GM12878 (cell line): ENCODE results near the gene HOXC13. TPM values are rescaled to one million over a fixed set of nuclear protein-coding genes. Genes with fewer than 3 reads are reported as not detected.

Experiments
- microRNA counts: library from miRNA; unstranded; fragments of <30 nt; microRNA quantifications from one replicate; lab custom pipeline; 2016
- microRNA-seq: library from miRNA; unstranded; fragments of <30 nt; microRNA quantifications from one replicate; pipeline ENCODE4, GENCODE V29; 2018
- polyA plus RNA-seq, 11 experiments: library from polyadenylated mRNA; depleted of rRNA in 4 of 11; unstranded in 6 of 11; stranded (reverse) in 5 of 11; fragments of >200 nt; fragmentation: Nextera tagmentation in 4 of 11; fragmentation: Illumina TruSeq in 1 of 11; extraction: Ambion mirVana in 4 of 11; extraction: Trizol in 1 of 11; gene quantifications; 1 replicate in 1 of 11; 2 replicates in 10 of 11; pipeline versions ENCODE4 v1.2.1 to v1.2.3, GENCODE V29; 2011 to 2016; ENCODE audit warnings: inconsistent platforms in 2 of 11, missing spikeins in 2 of 11, low read depth in 1 of 11
- small RNA-seq: library from RNA; depleted of rRNA; stranded (forward); fragments of <200 nt; gene quantifications from one replicate; pipeline ENCODE3, GENCODE V24; 2014
- total RNA-seq, 4 experiments: library from RNA; depleted of rRNA in 3 of 4; stranded (reverse); fragments of >200 nt in 3 of 4; fragmentation: Illumina TruSeq in 1 of 4; extraction: Trizol in 1 of 4; gene quantifications; 2 replicates each; pipeline versions ENCODE4 v1.2.1 to v1.2.3, GENCODE V29; 2013 to 2021

HOXC13 gene
- total and polyA plus RNA-seq, 10 of the 15 experiments (the other 5 are each of a cell fraction or from before 2014, with no cell fraction given), result not detected

MicroRNAs encoded within 50 kb of the gene (microRNA counts, 767-probe panel; counts per million panel counts)
- 55.3 counts per million for microRNA hsa-miR-196a-5p (lab: Ali Mortazavi, UCI)

Small RNA genes within 50 kb of the gene (microRNA-seq; reads per million reads assigned to microRNA genes)
- gene MIR196A2, result 85.6 reads per million, percentile 73 among the genes with 10 or more reads in this experiment

Small RNA genes within 50 kb of the gene (small RNA-seq; reads per million reads assigned to genes)
- not detected for gene AC012531.3
- not detected for gene AC012531.4
- 0.20 reads per million for gene MIR196A2
- gene RF01905, result not detected
- not detected for gene RF01906

Other genes starting within 250 kb of the HOXC13 start
Only the 7 nearest of the 11 such genes appear.
- not detected in 2 replicates for gene HOXC12, start 16.1 kb downstream of the HOXC13 start, total RNA-seq (2014; rRNA removed)
- not detected in 2 replicates for gene HOXC12, start 16.1 kb downstream of the HOXC13 start, total RNA-seq (2014; rRNA removed; fragmentation: Illumina TruSeq; extraction: Trizol)
- gene HOXC12, start 16.1 kb downstream of the HOXC13 start, total RNA-seq (2021), result not detected in 2 replicates
- gene HOXC12, start 16.1 kb downstream of the HOXC13 start, polyA plus RNA-seq (2011; rRNA removed), result not detected in 2 replicates
- not detected in 2 replicates for gene HOXC12, start 16.1 kb downstream of the HOXC13 start, polyA plus RNA-seq (2014; fragmentation: Illumina TruSeq; extraction: Trizol)
- not detected for gene HOXC12, start 16.1 kb downstream of the HOXC13 start, polyA plus RNA-seq (2014; fragmentation: Nextera tagmentation; extraction: Ambion mirVana)
- not detected in 2 replicates for gene HOXC12, start 16.1 kb downstream of the HOXC13 start, polyA plus RNA-seq (2014; rRNA removed)
- not detected for gene HOXC12, start 16.1 kb downstream of the HOXC13 start, polyA plus RNA-seq (2016; fragmentation: Nextera tagmentation; extraction: Ambion mirVana)
- gene HOXC11, start 34.3 kb downstream of the HOXC13 start, total RNA-seq (2014; rRNA removed), result not detected in 2 replicates
- gene HOXC11, start 34.3 kb downstream of the HOXC13 start, total RNA-seq (2014; rRNA removed; fragmentation: Illumina TruSeq; extraction: Trizol), result not detected in 2 replicates
- gene HOXC11, start 34.3 kb downstream of the HOXC13 start, total RNA-seq (2021), result not detected in 2 replicates
- not detected in 2 replicates for gene HOXC11, start 34.3 kb downstream of the HOXC13 start, polyA plus RNA-seq (2011; rRNA removed)
- not detected in 2 replicates for gene HOXC11, start 34.3 kb downstream of the HOXC13 start, polyA plus RNA-seq (2014; fragmentation: Illumina TruSeq; extraction: Trizol)
- gene HOXC11, start 34.3 kb downstream of the HOXC13 start, polyA plus RNA-seq (2014; fragmentation: Nextera tagmentation; extraction: Ambion mirVana), result not detected
- gene HOXC11, start 34.3 kb downstream of the HOXC13 start, polyA plus RNA-seq (2014; rRNA removed), result not detected in 2 replicates
- not detected for gene HOXC11, start 34.3 kb downstream of the HOXC13 start, polyA plus RNA-seq (2016; fragmentation: Nextera tagmentation; extraction: Ambion mirVana)
- gene HOTAIR, start 36.1 kb downstream of the HOXC13 start, total RNA-seq (2014; rRNA removed), result not detected in 2 replicates
- not detected in 2 replicates for gene HOTAIR, start 36.1 kb downstream of the HOXC13 start, total RNA-seq (2014; rRNA removed; fragmentation: Illumina TruSeq; extraction: Trizol)
- not detected in 2 replicates for gene HOTAIR, start 36.1 kb downstream of the HOXC13 start, total RNA-seq (2021)
- not detected in 2 replicates for gene HOTAIR, start 36.1 kb downstream of the HOXC13 start, polyA plus RNA-seq (2011; rRNA removed)
- not detected in 2 replicates for gene HOTAIR, start 36.1 kb downstream of the HOXC13 start, polyA plus RNA-seq (2014; fragmentation: Illumina TruSeq; extraction: Trizol)
- gene HOTAIR, start 36.1 kb downstream of the HOXC13 start, polyA plus RNA-seq (2014; fragmentation: Nextera tagmentation; extraction: Ambion mirVana), result not detected
- not detected in 2 replicates for gene HOTAIR, start 36.1 kb downstream of the HOXC13 start, polyA plus RNA-seq (2014; rRNA removed)
- gene HOTAIR, start 36.1 kb downstream of the HOXC13 start, polyA plus RNA-seq (2016; fragmentation: Nextera tagmentation; extraction: Ambion mirVana), result not detected
- gene HOXC10, start 46.3 kb downstream of the HOXC13 start, total RNA-seq (2014; rRNA removed), result not detected in 2 replicates
- gene HOXC10, start 46.3 kb downstream of the HOXC13 start, total RNA-seq (2014; rRNA removed; fragmentation: Illumina TruSeq; extraction: Trizol), result not detected in 2 replicates
- gene HOXC10, start 46.3 kb downstream of the HOXC13 start, total RNA-seq (2021), result 0.59 TPM in 1 of 2 replicates, not detected in the other
- not detected in 2 replicates for gene HOXC10, start 46.3 kb downstream of the HOXC13 start, polyA plus RNA-seq (2011; rRNA removed)
- gene HOXC10, start 46.3 kb downstream of the HOXC13 start, polyA plus RNA-seq (2014; fragmentation: Illumina TruSeq; extraction: Trizol), result not detected in 2 replicates
- not detected for gene HOXC10, start 46.3 kb downstream of the HOXC13 start, polyA plus RNA-seq (2014; fragmentation: Nextera tagmentation; extraction: Ambion mirVana)
- not detected in 2 replicates for gene HOXC10, start 46.3 kb downstream of the HOXC13 start, polyA plus RNA-seq (2014; rRNA removed)
- gene HOXC10, start 46.3 kb downstream of the HOXC13 start, polyA plus RNA-seq (2016; fragmentation: Nextera tagmentation; extraction: Ambion mirVana), result not detected
- not detected in 2 replicates for gene HOXC9, start 61.3 kb downstream of the HOXC13 start, total RNA-seq (2014; rRNA removed)
- gene HOXC9, start 61.3 kb downstream of the HOXC13 start, total RNA-seq (2014; rRNA removed; fragmentation: Illumina TruSeq; extraction: Trizol), result not detected in 2 replicates
- gene HOXC9, start 61.3 kb downstream of the HOXC13 start, total RNA-seq (2021), result not detected in 2 replicates
- not detected in 2 replicates for gene HOXC9, start 61.3 kb downstream of the HOXC13 start, polyA plus RNA-seq (2011; rRNA removed)
- gene HOXC9, start 61.3 kb downstream of the HOXC13 start, polyA plus RNA-seq (2014; fragmentation: Illumina TruSeq; extraction: Trizol), result not detected in 2 replicates
- not detected for gene HOXC9, start 61.3 kb downstream of the HOXC13 start, polyA plus RNA-seq (2014; fragmentation: Nextera tagmentation; extraction: Ambion mirVana)
- gene HOXC9, start 61.3 kb downstream of the HOXC13 start, polyA plus RNA-seq (2014; rRNA removed), result not detected in 2 replicates
- not detected for gene HOXC9, start 61.3 kb downstream of the HOXC13 start, polyA plus RNA-seq (2016; fragmentation: Nextera tagmentation; extraction: Ambion mirVana)
- gene HOXC8, start 70.2 kb downstream of the HOXC13 start, total RNA-seq (2014; rRNA removed), result not detected in 2 replicates
- not detected in 2 replicates for gene HOXC8, start 70.2 kb downstream of the HOXC13 start, total RNA-seq (2014; rRNA removed; fragmentation: Illumina TruSeq; extraction: Trizol)
- not detected in 2 replicates for gene HOXC8, start 70.2 kb downstream of the HOXC13 start, total RNA-seq (2021)
- gene HOXC8, start 70.2 kb downstream of the HOXC13 start, polyA plus RNA-seq (2011; rRNA removed), result not detected in 2 replicates
- gene HOXC8, start 70.2 kb downstream of the HOXC13 start, polyA plus RNA-seq (2014; fragmentation: Illumina TruSeq; extraction: Trizol), result not detected in 2 replicates
- gene HOXC8, start 70.2 kb downstream of the HOXC13 start, polyA plus RNA-seq (2014; fragmentation: Nextera tagmentation; extraction: Ambion mirVana), result not detected
- not detected in 2 replicates for gene HOXC8, start 70.2 kb downstream of the HOXC13 start, polyA plus RNA-seq (2014; rRNA removed)
- gene HOXC8, start 70.2 kb downstream of the HOXC13 start, polyA plus RNA-seq (2016; fragmentation: Nextera tagmentation; extraction: Ambion mirVana), result not detected
- not detected in 2 replicates for gene HOXC6, start 89.6 kb downstream of the HOXC13 start, total RNA-seq (2014; rRNA removed)
- 0.09 TPM in 1 of 2 replicates, not detected in the other for gene HOXC6, start 89.6 kb downstream of the HOXC13 start, total RNA-seq (2014; rRNA removed; fragmentation: Illumina TruSeq; extraction: Trizol)
- gene HOXC6, start 89.6 kb downstream of the HOXC13 start, total RNA-seq (2021), result 0.27 and 0.38 TPM in 2 replicates
- gene HOXC6, start 89.6 kb downstream of the HOXC13 start, polyA plus RNA-seq (2011; rRNA removed), result 0.42 and 0.52 TPM in 2 replicates
- gene HOXC6, start 89.6 kb downstream of the HOXC13 start, polyA plus RNA-seq (2014; fragmentation: Illumina TruSeq; extraction: Trizol), result 0.06 TPM in 1 of 2 replicates, not detected in the other
- gene HOXC6, start 89.6 kb downstream of the HOXC13 start, polyA plus RNA-seq (2014; fragmentation: Nextera tagmentation; extraction: Ambion mirVana), result under 1 TPM in 1 of 2 experiments, not detected in 1; 0.02 TPM
- 0.55 TPM in 1 of 2 replicates, not detected in the other for gene HOXC6, start 89.6 kb downstream of the HOXC13 start, polyA plus RNA-seq (2014; rRNA removed)
- gene HOXC6, start 89.6 kb downstream of the HOXC13 start, polyA plus RNA-seq (2016; fragmentation: Nextera tagmentation; extraction: Ambion mirVana), result under 1 TPM in 1 of 2 experiments, not detected in 1; 0.54 TPM